ENCODE results near the gene CHD2. TPM values are rescaled to one million over a fixed set of nuclear protein-coding genes. Genes with fewer than 3 reads are reported as not detected.

The CHD2 gene
- total RNA-seq, 1 experiment from 2014 or later = 101 TPM

GRCh38 chr15:92882697-92883162 lies 17.4 kb upstream of the CHD2 start:
- DNase-seq (ENCODE audit: low spot score) = no peak
- no peaks in the 10 kb centered on the region for H3K27me3 Mint-ChIP-seq (ENCODE audit: low read depth)
- no peak overlapping the region for H3K27ac Mint-ChIP-seq
- H3K9me3 Mint-ChIP-seq = no peaks in the 10 kb centered on the region
- peaks cover 65% of the 10 kb centered on the region for H3K4me1 Mint-ChIP-seq
- H3K36me3 Mint-ChIP-seq = peaks cover 41% of the 10 kb centered on the region
- ATAC-seq = peak; percentile 77
- POLR2A ChIA-PET = interaction anchor here (0.6 to 8.6 kb wide), 25 partner anchors 9 to 235 kb away, joined by 3 to 226 read pairs (median 6); partner anchors contain the start of gene CHD2
- CTCF ChIA-PET = interaction anchor here (0.6 to 4.7 kb wide), 19 partner anchors 9 to 168 kb away, joined by 3 to 48 read pairs (median 4); partner anchors contain the start of gene CHD2
- H3K4me3 Mint-ChIP-seq = peak overlapping the region; percentile 94
- TF ChIP-seq ZNF263 (CRISPR knock-in tag; IDR thresholded peaks at IDR 0.05; ENCODE audit: low read depth) = no peak
- TF ChIP-seq NFE2L1 (CRISPR knock-in tag; IDR thresholded peaks at IDR 0.05) = no peak
- peak; percentile 62; the same call in 1 of the 2 replicates for TF ChIP-seq KAT7 (CRISPR knock-in tag; IDR thresholded peaks at IDR 0.05; ENCODE audit: borderline replicate concordance)
- no peak for TF ChIP-seq NFYB (CRISPR knock-in tag; conservative IDR thresholded peaks at IDR 0.05; ENCODE audit: low read depth)
- TF ChIP-seq GABPB1 (CRISPR knock-in tag; IDR thresholded peaks at IDR 0.05) = no peak
- TF ChIP-seq ATF6 (CRISPR knock-in tag; IDR thresholded peaks at IDR 0.05) = no peak
- no peak for TF ChIP-seq ZNF423 (CRISPR knock-in tag; IDR thresholded peaks at IDR 0.05)
- no peak for TF ChIP-seq ATF3 (CRISPR knock-in tag; conservative IDR thresholded peaks at IDR 0.05)
- TF ChIP-seq, protein P1, sequence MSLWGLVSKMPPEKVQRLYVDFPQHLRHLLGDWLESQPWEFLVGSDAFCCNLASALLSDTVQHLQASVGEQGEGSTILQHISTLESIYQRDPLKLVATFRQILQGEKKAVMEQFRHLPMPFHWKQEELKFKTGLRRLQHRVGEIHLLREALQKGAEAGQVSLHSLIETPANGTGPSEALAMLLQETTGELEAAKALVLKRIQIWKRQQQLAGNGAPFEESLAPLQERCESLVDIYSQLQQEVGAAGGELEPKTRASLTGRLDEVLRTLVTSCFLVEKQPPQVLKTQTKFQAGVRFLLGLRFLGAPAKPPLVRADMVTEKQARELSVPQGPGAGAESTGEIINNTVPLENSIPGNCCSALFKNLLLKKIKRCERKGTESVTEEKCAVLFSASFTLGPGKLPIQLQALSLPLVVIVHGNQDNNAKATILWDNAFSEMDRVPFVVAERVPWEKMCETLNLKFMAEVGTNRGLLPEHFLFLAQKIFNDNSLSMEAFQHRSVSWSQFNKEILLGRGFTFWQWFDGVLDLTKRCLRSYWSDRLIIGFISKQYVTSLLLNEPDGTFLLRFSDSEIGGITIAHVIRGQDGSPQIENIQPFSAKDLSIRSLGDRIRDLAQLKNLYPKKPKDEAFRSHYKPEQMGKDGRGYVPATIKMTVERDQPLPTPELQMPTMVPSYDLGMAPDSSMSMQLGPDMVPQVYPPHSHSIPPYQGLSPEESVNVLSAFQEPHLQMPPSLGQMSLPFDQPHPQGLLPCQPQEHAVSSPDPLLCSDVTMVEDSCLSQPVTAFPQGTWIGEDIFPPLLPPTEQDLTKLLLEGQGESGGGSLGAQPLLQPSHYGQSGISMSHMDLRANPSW (CRISPR knock-in tag; conservative IDR thresholded peaks at IDR 0.05; ENCODE audit: low read depth) = no peak
- no peak for TF ChIP-seq MYBL2 (CRISPR knock-in tag; IDR thresholded peaks at IDR 0.05)
- no peak for TF ChIP-seq JAZF1 (CRISPR knock-in tag; IDR thresholded peaks at IDR 0.05)
- TF ChIP-seq CTCF (IDR thresholded peaks at IDR 0.05) = no peak
- no peak for TF ChIP-seq ZNF138 (CRISPR knock-in tag; conservative IDR thresholded peaks at IDR 0.05)
- peak; percentile 57; the same call in 1 of the 2 replicates for TF ChIP-seq TCF7 (CRISPR knock-in tag; IDR thresholded peaks at IDR 0.05; ENCODE audit: low read depth)
- TF ChIP-seq CREB1 (CRISPR knock-in tag; IDR thresholded peaks at IDR 0.05) = no peak
- 0 out of 2 replicates have a peak, but pooled peaks have one; percentile 42 for TF ChIP-seq FOXP4 (CRISPR knock-in tag; IDR thresholded peaks at IDR 0.05)
- TF ChIP-seq EMX1 (CRISPR knock-in tag; IDR thresholded peaks at IDR 0.05) = no peak
- no peak for TF ChIP-seq ZNF121 (CRISPR knock-in tag; IDR thresholded peaks at IDR 0.05)
- no peak; the same call in 1 of the 2 replicates for TF ChIP-seq FOXK1 (CRISPR knock-in tag; IDR thresholded peaks at IDR 0.05)
- TF ChIP-seq ZNF232 (CRISPR knock-in tag; IDR thresholded peaks at IDR 0.05) = no peak
- TF ChIP-seq SP1 (CRISPR knock-in tag; conservative IDR thresholded peaks at IDR 0.05) = peak; percentile 4; the same call in 1 of the 2 replicates
- TF ChIP-seq ZNF671 (CRISPR knock-in tag; IDR thresholded peaks at IDR 0.05) = 0 out of 2 replicates have a peak, but pooled peaks have one; percentile 70
- TF ChIP-seq, protein P2, sequence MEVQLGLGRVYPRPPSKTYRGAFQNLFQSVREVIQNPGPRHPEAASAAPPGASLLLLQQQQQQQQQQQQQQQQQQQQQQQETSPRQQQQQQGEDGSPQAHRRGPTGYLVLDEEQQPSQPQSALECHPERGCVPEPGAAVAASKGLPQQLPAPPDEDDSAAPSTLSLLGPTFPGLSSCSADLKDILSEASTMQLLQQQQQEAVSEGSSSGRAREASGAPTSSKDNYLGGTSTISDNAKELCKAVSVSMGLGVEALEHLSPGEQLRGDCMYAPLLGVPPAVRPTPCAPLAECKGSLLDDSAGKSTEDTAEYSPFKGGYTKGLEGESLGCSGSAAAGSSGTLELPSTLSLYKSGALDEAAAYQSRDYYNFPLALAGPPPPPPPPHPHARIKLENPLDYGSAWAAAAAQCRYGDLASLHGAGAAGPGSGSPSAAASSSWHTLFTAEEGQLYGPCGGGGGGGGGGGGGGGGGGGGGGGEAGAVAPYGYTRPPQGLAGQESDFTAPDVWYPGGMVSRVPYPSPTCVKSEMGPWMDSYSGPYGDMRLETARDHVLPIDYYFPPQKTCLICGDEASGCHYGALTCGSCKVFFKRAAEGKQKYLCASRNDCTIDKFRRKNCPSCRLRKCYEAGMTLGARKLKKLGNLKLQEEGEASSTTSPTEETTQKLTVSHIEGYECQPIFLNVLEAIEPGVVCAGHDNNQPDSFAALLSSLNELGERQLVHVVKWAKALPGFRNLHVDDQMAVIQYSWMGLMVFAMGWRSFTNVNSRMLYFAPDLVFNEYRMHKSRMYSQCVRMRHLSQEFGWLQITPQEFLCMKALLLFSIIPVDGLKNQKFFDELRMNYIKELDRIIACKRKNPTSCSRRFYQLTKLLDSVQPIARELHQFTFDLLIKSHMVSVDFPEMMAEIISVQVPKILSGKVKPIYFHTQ (CRISPR knock-in tag; IDR thresholded peaks at IDR 0.05) = no peak
- no peak for TF ChIP-seq CREM (CRISPR knock-in tag; IDR thresholded peaks at IDR 0.05)
- TF ChIP-seq ETV6 (CRISPR knock-in tag; IDR thresholded peaks at IDR 0.05) = no peak
- TF ChIP-seq, protein P3, sequence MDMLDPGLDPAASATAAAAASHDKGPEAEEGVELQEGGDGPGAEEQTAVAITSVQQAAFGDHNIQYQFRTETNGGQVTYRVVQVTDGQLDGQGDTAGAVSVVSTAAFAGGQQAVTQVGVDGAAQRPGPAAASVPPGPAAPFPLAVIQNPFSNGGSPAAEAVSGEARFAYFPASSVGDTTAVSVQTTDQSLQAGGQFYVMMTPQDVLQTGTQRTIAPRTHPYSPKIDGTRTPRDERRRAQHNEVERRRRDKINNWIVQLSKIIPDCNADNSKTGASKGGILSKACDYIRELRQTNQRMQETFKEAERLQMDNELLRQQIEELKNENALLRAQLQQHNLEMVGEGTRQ (CRISPR knock-in tag; IDR thresholded peaks at IDR 0.05) = no peak
- 0 out of 2 replicates have a peak, but pooled peaks have one; percentile 43 for TF ChIP-seq IRF2 (CRISPR knock-in tag; IDR thresholded peaks at IDR 0.05; ENCODE audit: borderline replicate concordance, low read depth)

Measured in WTC11 (cell line).